GM12878 (cell line): Measurements from ENCODE around the gene COQ10B. TPM values are rescaled to one million over a fixed set of nuclear protein-coding genes. Genes with fewer than 3 reads are reported as not detected.

ENCODE experiments used
- BHLHE40 ChIP-seq, 2 experiments: fragments of 450-650 bp in 1 of 2; IDR thresholded peaks; 2 replicates each; pipeline ENCODE4 v1.6.1; 2011 to 2017; ENCODE audit warnings: low read depth in 2 of 2, borderline replicate concordance in 1 of 2, improper control_type of control experiment in 1 of 2, low read length in 1 of 2, mild to moderate bottlenecking in 1 of 2
- CBFB ChIP-seq: IDR thresholded peaks from 2 replicates; pipeline ENCODE4 v1.6.1; 2016; ENCODE audit warnings: antibody characterized with exemption, low read depth
- HDGF ChIP-seq: fragments of 450-650 bp; IDR thresholded peaks from 2 replicates; pipeline ENCODE4 v1.6.1; 2016; ENCODE audit warnings: antibody characterized with exemption
- JUND ChIP-seq: IDR thresholded peaks from 2 replicates; pipeline ENCODE4 v1.6.1; 2012; ENCODE audit warnings: low read depth, mild to moderate bottlenecking, low read length, improper control_type of control experiment, moderate library complexity
- NR2F1 ChIP-seq: fragments of 450-650 bp; conservative IDR thresholded peaks from 2 replicates; pipeline ENCODE4 v1.6.1; 2017; ENCODE audit warnings: mild to moderate bottlenecking
- SMAD5 ChIP-seq: IDR thresholded peaks from 2 replicates; pipeline ENCODE4 v1.6.1; 2016; ENCODE audit warnings: antibody characterized with exemption, low read depth
- STAT1 ChIP-seq: fragments of 450-650 bp; conservative IDR thresholded peaks from 2 replicates; pipeline ENCODE4 v1.6.1; 2014; ENCODE audit warnings: antibody characterized with exemption, mild to moderate bottlenecking
- ZNF274 ChIP-seq: IDR thresholded peaks from one replicate; pipeline ENCODE4 v1.8.0; 2011; ENCODE audit not compliant: insufficient read length, insufficient read depth
- polyA plus RNA-seq, 11 experiments: library from polyadenylated mRNA; depleted of rRNA in 4 of 11; unstranded in 6 of 11; stranded (reverse) in 5 of 11; fragments of >200 nt; fragmentation: Nextera tagmentation in 4 of 11; fragmentation: Illumina TruSeq in 1 of 11; extraction: Ambion mirVana in 4 of 11; extraction: Trizol in 1 of 11; gene quantifications; 1 replicate in 1 of 11; 2 replicates in 10 of 11; pipeline versions ENCODE4 v1.2.1 to v1.2.3, GENCODE V29; 2011 to 2016; ENCODE audit warnings: inconsistent platforms in 2 of 11, missing spikeins in 2 of 11, low read depth in 1 of 11
- total RNA-seq, 4 experiments: library from RNA; depleted of rRNA in 3 of 4; stranded (reverse); fragments of >200 nt in 3 of 4; fragmentation: Illumina TruSeq in 1 of 4; extraction: Trizol in 1 of 4; gene quantifications; 2 replicates each; pipeline versions ENCODE4 v1.2.1 to v1.2.3, GENCODE V29; 2013 to 2021
- TF ChIP-seq, protein P1 (sequence below): IDR thresholded peaks from 2 replicates; pipeline ENCODE4 v1.6.1; 2011; ENCODE audit warnings: mild to moderate bottlenecking, low read depth, low read length, moderate library complexity; ENCODE audit not compliant: insufficient replicate concordance
- TF ChIP-seq, protein P2 (sequence below): fragments of 450-650 bp; IDR thresholded peaks from 2 replicates; pipeline ENCODE4 v1.6.1; 2016; ENCODE audit warnings: mild to moderate bottlenecking, moderate library complexity, borderline replicate concordance
- TF ChIP-seq, protein P3 (sequence below): IDR thresholded peaks from 2 replicates; pipeline ENCODE4 v1.6.1; 2012; ENCODE audit warnings: low read length, inconsistent platforms

COQ10B gene
- total and polyA plus RNA-seq, 10 of the 15 experiments (the other 5 are each of a cell fraction or from before 2014, with no cell fraction given): 3.6 to 23.2 (median 13.2) TPM

DNA sequence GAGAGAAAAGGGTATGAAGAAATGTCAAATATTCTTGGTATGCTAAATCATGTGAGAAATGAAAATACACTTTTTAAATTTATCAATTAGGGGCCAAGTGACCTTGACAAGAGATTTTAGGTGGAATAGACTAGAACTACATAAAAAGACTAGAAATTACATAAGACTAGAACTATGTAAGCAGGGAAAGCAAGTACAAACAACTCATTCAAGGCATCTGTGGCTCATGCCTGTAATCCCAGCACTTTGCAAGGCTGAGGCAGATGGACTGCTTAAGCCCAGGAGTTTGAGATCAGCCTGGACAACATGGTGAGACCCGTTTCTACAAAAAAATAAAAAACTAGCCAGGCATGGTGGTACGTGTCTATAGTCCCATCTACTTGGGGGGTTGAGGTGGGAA is 38.8 kb upstream of the COQ10B start (continued):
- TF ChIP-seq, protein P1, sequence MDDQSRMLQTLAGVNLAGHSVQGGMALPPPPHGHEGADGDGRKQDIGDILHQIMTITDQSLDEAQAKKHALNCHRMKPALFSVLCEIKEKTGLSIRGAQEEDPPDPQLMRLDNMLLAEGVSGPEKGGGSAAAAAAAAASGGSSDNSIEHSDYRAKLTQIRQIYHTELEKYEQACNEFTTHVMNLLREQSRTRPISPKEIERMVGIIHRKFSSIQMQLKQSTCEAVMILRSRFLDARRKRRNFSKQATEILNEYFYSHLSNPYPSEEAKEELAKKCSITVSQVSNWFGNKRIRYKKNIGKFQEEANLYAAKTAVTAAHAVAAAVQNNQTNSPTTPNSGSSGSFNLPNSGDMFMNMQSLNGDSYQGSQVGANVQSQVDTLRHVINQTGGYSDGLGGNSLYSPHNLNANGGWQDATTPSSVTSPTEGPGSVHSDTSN: no peak
- TF ChIP-seq, protein P2, sequence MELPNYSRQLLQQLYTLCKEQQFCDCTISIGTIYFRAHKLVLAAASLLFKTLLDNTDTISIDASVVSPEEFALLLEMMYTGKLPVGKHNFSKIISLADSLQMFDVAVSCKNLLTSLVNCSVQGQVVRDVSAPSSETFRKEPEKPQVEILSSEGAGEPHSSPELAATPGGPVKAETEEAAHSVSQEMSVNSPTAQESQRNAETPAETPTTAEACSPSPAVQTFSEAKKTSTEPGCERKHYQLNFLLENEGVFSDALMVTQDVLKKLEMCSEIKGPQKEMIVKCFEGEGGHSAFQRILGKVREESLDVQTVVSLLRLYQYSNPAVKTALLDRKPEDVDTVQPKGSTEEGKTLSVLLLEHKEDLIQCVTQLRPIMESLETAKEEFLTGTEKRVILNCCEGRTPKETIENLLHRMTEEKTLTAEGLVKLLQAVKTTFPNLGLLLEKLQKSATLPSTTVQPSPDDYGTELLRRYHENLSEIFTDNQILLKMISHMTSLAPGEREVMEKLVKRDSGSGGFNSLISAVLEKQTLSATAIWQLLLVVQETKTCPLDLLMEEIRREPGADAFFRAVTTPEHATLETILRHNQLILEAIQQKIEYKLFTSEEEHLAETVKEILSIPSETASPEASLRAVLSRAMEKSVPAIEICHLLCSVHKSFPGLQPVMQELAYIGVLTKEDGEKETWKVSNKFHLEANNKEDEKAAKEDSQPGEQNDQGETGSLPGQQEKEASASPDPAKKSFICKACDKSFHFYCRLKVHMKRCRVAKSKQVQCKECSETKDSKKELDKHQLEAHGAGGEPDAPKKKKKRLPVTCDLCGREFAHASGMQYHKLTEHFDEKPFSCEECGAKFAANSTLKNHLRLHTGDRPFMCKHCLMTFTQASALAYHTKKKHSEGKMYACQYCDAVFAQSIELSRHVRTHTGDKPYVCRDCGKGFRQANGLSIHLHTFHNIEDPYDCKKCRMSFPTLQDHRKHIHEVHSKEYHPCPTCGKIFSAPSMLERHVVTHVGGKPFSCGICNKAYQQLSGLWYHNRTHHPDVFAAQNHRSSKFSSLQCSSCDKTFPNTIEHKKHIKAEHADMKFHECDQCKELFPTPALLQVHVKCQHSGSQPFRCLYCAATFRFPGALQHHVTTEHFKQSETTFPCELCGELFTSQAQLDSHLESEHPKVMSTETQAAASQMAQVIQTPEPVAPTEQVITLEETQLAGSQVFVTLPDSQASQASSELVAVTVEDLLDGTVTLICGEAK: no peak
- no peak for TF ChIP-seq JUND
- no peak for TF ChIP-seq SMAD5
- no peak for TF ChIP-seq NR2F1
- no peak for TF ChIP-seq CBFB
- no peak for TF ChIP-seq ZNF274
- TF ChIP-seq HDGF: no peak
- TF ChIP-seq, protein P3, sequence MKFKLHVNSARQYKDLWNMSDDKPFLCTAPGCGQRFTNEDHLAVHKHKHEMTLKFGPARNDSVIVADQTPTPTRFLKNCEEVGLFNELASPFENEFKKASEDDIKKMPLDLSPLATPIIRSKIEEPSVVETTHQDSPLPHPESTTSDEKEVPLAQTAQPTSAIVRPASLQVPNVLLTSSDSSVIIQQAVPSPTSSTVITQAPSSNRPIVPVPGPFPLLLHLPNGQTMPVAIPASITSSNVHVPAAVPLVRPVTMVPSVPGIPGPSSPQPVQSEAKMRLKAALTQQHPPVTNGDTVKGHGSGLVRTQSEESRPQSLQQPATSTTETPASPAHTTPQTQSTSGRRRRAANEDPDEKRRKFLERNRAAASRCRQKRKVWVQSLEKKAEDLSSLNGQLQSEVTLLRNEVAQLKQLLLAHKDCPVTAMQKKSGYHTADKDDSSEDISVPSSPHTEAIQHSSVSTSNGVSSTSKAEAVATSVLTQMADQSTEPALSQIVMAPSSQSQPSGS: no peak
- TF ChIP-seq STAT1: no peak
- TF ChIP-seq BHLHE40 (IDR thresholded peaks at IDR 0.05; ENCODE audit: borderline replicate concordance in 1 of 2, low read depth in 2 of 2, low read length in 1 of 2): no peak
- TF ChIP-seq, all 136 proteins: peak for 0
